Fibroblast of mammary gland (primary cell): Measurements from ENCODE around the gene SNX22.
A peak's percentile ranks its signal among the peaks of the same experiment; 100 is the strongest.

ENCODE experiments used
- DNase-seq: peaks from one replicate; pipeline ENCODE4 v3.0.0-alpha.2; 2010; ENCODE audit warnings: low read depth
- H3K4me3 ChIP-seq: 2 replicates; pipeline ENCODE4 v1.5.1; 2011; ENCODE audit warnings: low read depth, mild to moderate bottlenecking, low read length, moderate library complexity; ENCODE audit not compliant: control insufficient read depth
- TF ChIP-seq, protein P1 (sequence below): conservative IDR thresholded peaks from 2 replicates; pipeline ENCODE4 v1.5.1; 2011; ENCODE audit warnings: low read depth, low read length, inconsistent platforms; ENCODE audit not compliant: control insufficient read depth, insufficient read depth

Gene SNX22

DNA sequence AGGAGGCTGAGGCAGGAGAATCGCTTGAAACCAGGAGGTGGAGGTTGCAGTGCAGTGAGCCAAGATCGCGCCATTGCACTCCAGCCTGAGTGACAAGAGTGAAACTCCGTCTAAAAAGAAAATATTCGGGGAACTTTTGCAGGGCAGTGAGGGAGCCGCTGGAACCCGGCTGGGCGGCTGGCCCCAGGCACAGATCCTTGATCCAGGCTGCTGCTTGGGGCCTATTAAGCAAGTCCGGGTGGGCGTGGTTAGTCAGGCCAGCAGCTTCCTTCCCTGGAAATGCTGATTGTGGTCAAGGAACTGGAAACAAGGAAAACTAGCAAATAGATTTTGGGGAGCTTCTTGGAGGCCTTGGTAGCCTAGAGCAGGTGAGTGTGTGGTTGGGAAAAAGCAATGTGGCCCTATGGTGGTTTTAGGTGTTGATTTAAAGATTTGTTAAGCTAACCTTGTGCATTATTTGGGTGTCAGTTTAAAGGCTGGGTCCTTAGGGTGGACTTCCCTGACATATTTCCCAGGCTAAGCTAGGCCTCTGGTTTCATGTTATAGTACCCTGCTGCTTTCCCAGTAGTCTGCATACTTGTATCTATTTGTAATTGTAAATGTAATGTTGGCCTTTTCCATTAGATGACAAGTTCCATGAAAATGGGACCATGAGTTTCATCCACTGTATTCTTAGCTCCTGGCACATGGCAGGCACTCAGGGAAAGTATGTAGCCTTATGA lies 17.7 kb upstream of the SNX22 start:
- no peak for DNase-seq
- H3K4me3 ChIP-seq, result no peak overlapping the region
- TF ChIP-seq, protein P1, sequence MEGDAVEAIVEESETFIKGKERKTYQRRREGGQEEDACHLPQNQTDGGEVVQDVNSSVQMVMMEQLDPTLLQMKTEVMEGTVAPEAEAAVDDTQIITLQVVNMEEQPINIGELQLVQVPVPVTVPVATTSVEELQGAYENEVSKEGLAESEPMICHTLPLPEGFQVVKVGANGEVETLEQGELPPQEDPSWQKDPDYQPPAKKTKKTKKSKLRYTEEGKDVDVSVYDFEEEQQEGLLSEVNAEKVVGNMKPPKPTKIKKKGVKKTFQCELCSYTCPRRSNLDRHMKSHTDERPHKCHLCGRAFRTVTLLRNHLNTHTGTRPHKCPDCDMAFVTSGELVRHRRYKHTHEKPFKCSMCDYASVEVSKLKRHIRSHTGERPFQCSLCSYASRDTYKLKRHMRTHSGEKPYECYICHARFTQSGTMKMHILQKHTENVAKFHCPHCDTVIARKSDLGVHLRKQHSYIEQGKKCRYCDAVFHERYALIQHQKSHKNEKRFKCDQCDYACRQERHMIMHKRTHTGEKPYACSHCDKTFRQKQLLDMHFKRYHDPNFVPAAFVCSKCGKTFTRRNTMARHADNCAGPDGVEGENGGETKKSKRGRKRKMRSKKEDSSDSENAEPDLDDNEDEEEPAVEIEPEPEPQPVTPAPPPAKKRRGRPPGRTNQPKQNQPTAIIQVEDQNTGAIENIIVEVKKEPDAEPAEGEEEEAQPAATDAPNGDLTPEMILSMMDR, result no peak

DNA sequence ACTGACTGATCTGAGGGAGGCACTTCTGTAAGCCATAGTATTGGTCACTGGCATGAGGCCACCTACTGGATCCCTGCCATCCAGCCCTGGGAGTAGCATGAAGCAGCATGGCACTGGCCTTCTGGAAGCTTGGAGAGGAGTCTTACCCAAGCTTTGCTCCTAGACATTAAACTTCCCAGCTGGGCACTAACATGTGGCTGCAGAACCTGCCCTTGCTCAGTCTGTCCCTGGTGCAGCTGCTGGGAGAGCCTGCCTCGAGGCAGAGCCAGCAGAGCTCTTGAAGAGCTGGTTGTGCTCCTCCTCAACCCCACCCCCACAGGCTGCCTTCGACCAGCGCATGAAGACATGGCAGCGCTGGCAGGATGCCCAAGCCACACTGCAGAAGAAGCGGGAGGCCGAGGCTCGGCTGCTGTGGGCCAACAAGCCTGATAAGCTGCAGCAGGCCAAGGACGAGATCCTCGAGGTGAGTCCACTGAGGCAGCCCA lies 17.1 kb upstream of the SNX22 start:
- peak; percentile 39 for DNase-seq
- TF ChIP-seq, protein P1, result no peak
- H3K4me3 ChIP-seq, result no peak overlapping the region

DNA sequence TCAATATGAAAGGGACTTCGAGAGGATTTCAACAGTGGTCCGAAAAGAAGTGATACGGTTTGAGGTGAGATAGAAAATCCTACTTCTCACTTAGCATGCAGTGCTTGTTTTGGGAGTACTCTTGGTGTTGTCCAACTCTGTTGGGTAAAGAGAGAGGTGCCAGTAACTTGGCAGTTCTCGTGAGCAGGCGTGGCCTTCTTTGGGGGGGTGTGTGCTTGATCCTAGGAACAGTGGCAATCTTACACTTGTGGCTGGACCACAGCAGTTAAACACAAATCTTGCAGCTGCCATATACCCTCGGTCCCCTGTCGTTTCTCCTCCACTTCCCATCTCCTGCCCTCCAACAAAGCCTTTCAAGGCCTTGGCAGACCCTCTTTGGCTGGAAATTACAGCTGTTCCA lies 15.2 kb upstream of the SNX22 start:
- TF ChIP-seq, protein P1, result no peak
- no peak for DNase-seq
- H3K4me3 ChIP-seq, result no peak overlapping the region

DNA sequence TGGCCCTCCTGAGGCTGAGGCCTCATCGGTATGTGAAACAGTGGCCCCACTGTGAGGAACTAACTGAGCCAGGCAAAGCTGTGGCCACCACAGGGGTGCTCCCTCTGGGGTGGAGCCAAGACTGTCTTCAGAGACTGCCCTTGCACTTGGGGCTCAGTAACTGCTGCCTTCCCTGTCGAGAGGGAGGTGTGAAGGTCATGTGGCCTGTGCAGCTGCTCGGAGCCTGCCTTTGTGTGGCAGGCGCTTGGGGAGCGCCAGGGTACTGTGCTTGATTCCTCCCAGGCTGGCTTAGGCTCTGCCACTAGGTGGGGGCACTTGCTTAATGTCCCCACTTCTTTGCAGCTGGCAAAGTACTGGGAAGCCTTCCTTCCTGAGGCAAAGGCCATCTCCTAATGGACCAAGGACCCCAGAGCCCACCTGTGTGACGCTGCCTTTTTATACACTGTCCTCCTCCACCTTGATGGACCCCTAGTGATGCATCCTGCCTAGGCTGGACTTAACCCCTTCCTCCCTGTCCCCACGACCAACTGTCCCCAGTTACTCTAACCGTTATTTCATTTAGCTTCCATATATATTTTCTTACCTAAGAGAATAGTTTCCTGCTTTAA lies 14.2 kb upstream of the SNX22 start:
- DNase-seq, result no peak
- no peak overlapping the region for H3K4me3 ChIP-seq
- TF ChIP-seq, protein P1, result no peak

- no peak overlapping the region for H3K4me3 ChIP-seq
- DNase-seq, result no peak
- TF ChIP-seq, protein P1, result no peak
Observed at GRCh38 chr15:64138331-64138941, 13.1 kb upstream of the SNX22 start.

- TF ChIP-seq, protein P1, result no peak
- no peak for DNase-seq
- H3K4me3 ChIP-seq, result no peak overlapping the region
Observed at GRCh38 chr15:64141798-64142512, 9.6 kb upstream of the SNX22 start.
